Neural progenitor cell (in vitro differentiated cells): ENCODE results near the gene CD96. TPM values are rescaled to one million over a fixed set of nuclear protein-coding genes. Genes with fewer than 3 reads are reported as not detected.

Source experiments
- DNase-seq: peaks from one replicate; pipeline ENCODE4 v3.0.0-alpha.2; 2016; ENCODE audit warnings: low spot score
- H2AFZ ChIP-seq: fragments of 200-600 bp; sonication (generic); replicated peaks from 2 replicates; pipeline ENCODE4 v1.6.1; 2016; ENCODE audit warnings: antibody characterized with exemption
- H3F3A ChIP-seq: fragments of 200-600 bp; sonication (generic); 2 replicates; pipeline ENCODE4 v1.6.1; 2016; ENCODE audit warnings: antibody characterized with exemption, low read depth
- H3K27ac ChIP-seq: fragments of 200-600 bp; sonication (generic); 2 replicates; pipeline ENCODE4 v1.5.1; 2016; ENCODE audit warnings: mild to moderate bottlenecking
- H3K27me3 ChIP-seq: fragments of 200-600 bp; sonication (generic); 2 replicates; pipeline ENCODE4 v1.6.1; 2016; ENCODE audit warnings: mild to moderate bottlenecking, moderate library complexity
- H3K36me3 ChIP-seq: fragments of 200-600 bp; sonication (generic); 2 replicates; pipeline ENCODE4 v1.5.1; 2016
- H3K4me1 ChIP-seq: fragments of 200-600 bp; sonication (generic); 2 replicates; pipeline ENCODE4 v1.6.1; 2016; ENCODE audit warnings: mixed run types
- H3K4me2 ChIP-seq: fragments of 200-600 bp; sonication (generic); 2 replicates; pipeline ENCODE4 v1.6.1; 2016
- H3K4me3 ChIP-seq: fragments of 200-600 bp; sonication (generic); 2 replicates; pipeline ENCODE4 v1.5.1; 2016
- H3K79me2 ChIP-seq: fragments of 200-600 bp; sonication (generic); 2 replicates; pipeline ENCODE4 v1.6.1; 2016; ENCODE audit warnings: low read depth
- H3K9ac ChIP-seq: fragments of 200-600 bp; sonication (generic); 2 replicates; pipeline ENCODE4 v1.6.1; 2016
- H3K9me3 ChIP-seq: fragments of 200-600 bp; sonication (generic); 2 replicates; pipeline ENCODE4 v1.5.1; 2016; ENCODE audit warnings: low read depth
- H4K20me1 ChIP-seq: fragments of 200-600 bp; sonication (generic); 2 replicates; pipeline ENCODE4 v1.6.1; 2016; ENCODE audit warnings: low read depth
- H3K27ac Mint-ChIP-seq: 3 replicates; pipeline ENCODE4 v1.8.0; 2021; ENCODE audit warnings: mixed read lengths
- H3K27me3 Mint-ChIP-seq: 2 replicates; pipeline ENCODE4 v1.8.0; 2022; ENCODE audit warnings: low read depth, mild to moderate bottlenecking, inconsistent platforms, moderate library complexity, mixed read lengths; ENCODE audit not compliant: insufficient read depth
- H3K36me3 Mint-ChIP-seq: 3 replicates; pipeline ENCODE4 v1.8.0; 2021; ENCODE audit warnings: mixed read lengths
- H3K4me1 Mint-ChIP-seq: 3 replicates; pipeline ENCODE4 v1.8.0; 2021; ENCODE audit warnings: mixed read lengths
- H3K4me3 Mint-ChIP-seq: 3 replicates; pipeline ENCODE4 v1.8.0; 2021; ENCODE audit warnings: mild to moderate bottlenecking, moderate library complexity, mixed read lengths
- H3K9me3 Mint-ChIP-seq: 3 replicates; pipeline ENCODE4 v1.8.0; 2020; ENCODE audit warnings: mixed read lengths
- CTCF ChIP-seq: fragments of 200-600 bp; sonication (generic); IDR thresholded peaks from 2 replicates; pipeline ENCODE4 v1.5.1; 2017; ENCODE audit warnings: antibody characterized with exemption, mild to moderate bottlenecking
- EZH2 ChIP-seq: fragments of 200-600 bp; sonication (generic); IDR thresholded peaks from 2 replicates; pipeline ENCODE4 v1.6.1; 2017; ENCODE audit warnings: antibody characterized with exemption, mild to moderate bottlenecking, moderate library complexity
- EZH2phosphoT487 ChIP-seq: fragments of 200-600 bp; sonication (generic); IDR thresholded peaks from 2 replicates; pipeline ENCODE4 v1.6.1; 2017; ENCODE audit warnings: antibody characterized with exemption
- total RNA-seq: library from RNA; depleted of rRNA; stranded (reverse); fragments of >200 nt; gene quantifications from 2 replicates; pipeline ENCODE4 v1.2.3, GENCODE V29; 2015; ENCODE audit warnings: low replicate concordance

Gene CD96
- total RNA-seq, 1 donor from 2014 or later, result not detected

GRCh38 chr3:111690242-111690641 lies 148.2 kb downstream of the CD96 start:
- peaks cover 27% of the 10 kb centered on the region for H3K4me1 Mint-ChIP-seq
- no peak overlapping the region for H3K27ac Mint-ChIP-seq
- Histone ChIP-seq H3K4me3 (no peak overlapping the region), H3K9me3 (no peaks in the 10 kb centered on the region), H3K27ac (no peak overlapping the region), H3F3A (no peaks in the 10 kb centered on the region), H3K4me1 (peaks cover 25% of the 10 kb centered on the region), H2AFZ (no peak overlapping the region), H3K79me2 (no peaks in the 10 kb centered on the region), H3K27me3 (no peaks in the 10 kb centered on the region), H4K20me1 (peaks cover 15% of the 10 kb centered on the region), H3K4me2 (peak overlapping the region; percentile 38), H3K36me3 (no peaks in the 10 kb centered on the region), H3K9ac (no peak overlapping the region)
- TF ChIP-seq CTCF, result no peak
- TF ChIP-seq EZH2phosphoT487, result no peak
- TF ChIP-seq EZH2, result no peak
- no peaks in the 10 kb centered on the region for H3K36me3 Mint-ChIP-seq
- H3K27me3 Mint-ChIP-seq, result no peaks in the 10 kb centered on the region
- H3K9me3 Mint-ChIP-seq, result no peaks in the 10 kb centered on the region
- peak; percentile 40 for DNase-seq
- H3K4me3 Mint-ChIP-seq, result no peak overlapping the region

- no peak overlapping the region for H3K4me2 ChIP-seq
- H3K79me2 ChIP-seq, result no peaks in the 10 kb centered on the region
- no peak overlapping the region for H3K9ac ChIP-seq
- no peaks in the 10 kb centered on the region for H3K36me3 ChIP-seq
- no peaks in the 10 kb centered on the region for H3K27me3 ChIP-seq
- no peaks in the 10 kb centered on the region for H3K36me3 Mint-ChIP-seq
- H3K4me3 Mint-ChIP-seq, result no peak overlapping the region
- H3F3A ChIP-seq, result no peaks in the 10 kb centered on the region
- peaks cover 15% of the 10 kb centered on the region for H4K20me1 ChIP-seq
- H3K4me1 ChIP-seq, result peaks cover 25% of the 10 kb centered on the region
- H3K27ac ChIP-seq, result no peak overlapping the region
- peak; percentile 37 for DNase-seq
- no peak overlapping the region for H3K27ac Mint-ChIP-seq
- H3K9me3 ChIP-seq, result no peaks in the 10 kb centered on the region
- peaks cover 27% of the 10 kb centered on the region for H3K4me1 Mint-ChIP-seq
- H3K9me3 Mint-ChIP-seq, result no peaks in the 10 kb centered on the region
- no peaks in the 10 kb centered on the region for H3K27me3 Mint-ChIP-seq
- H3K4me3 ChIP-seq, result no peak overlapping the region
- H2AFZ ChIP-seq, result no peak overlapping the region
- TF ChIP-seq EZH2phosphoT487 (no peak), CTCF (peak; percentile 62)
Observed at GRCh38 chr3:111691293-111691909, 149.4 kb downstream of the CD96 start.

- Mint-ChIP-seq H3K27me3 (no peaks in the 10 kb centered on the region), H3K4me1 (peaks cover 26% of the 10 kb centered on the region), H3K9me3 (no peaks in the 10 kb centered on the region), H3K4me3 (no peak overlapping the region), H3K36me3 (no peaks in the 10 kb centered on the region), H3K27ac (no peak overlapping the region)
- Histone ChIP-seq H2AFZ (no peak overlapping the region), H3K4me2 (no peak overlapping the region), H4K20me1 (peaks cover 15% of the 10 kb centered on the region), H3K9ac (no peak overlapping the region), H3K79me2 (no peaks in the 10 kb centered on the region), H3K4me3 (no peak overlapping the region), H3K4me1 (peaks cover 22% of the 10 kb centered on the region), H3K9me3 (no peaks in the 10 kb centered on the region), H3K27me3 (no peaks in the 10 kb centered on the region), H3K36me3 (no peaks in the 10 kb centered on the region), H3F3A (no peaks in the 10 kb centered on the region), H3K27ac (no peak overlapping the region)
- TF ChIP-seq EZH2 (no peak), CTCF (no peak), EZH2phosphoT487 (no peak)
- DNase-seq, result no peak
Observed at GRCh38 chr3:111692593-111693552, 150.9 kb downstream of the CD96 start.
